Suppressor macrophage treated with lipopolysaccharide for 4 hours (primary cell): ENCODE results near the gene SMIM8.

Source experiments
- DNase-seq: peaks from one replicate; pipeline ENCODE4 v3.0.0-alpha.2; 2020

SMIM8 gene

GRCh38 chr6:87336367-87336766 is 14.0 kb downstream of the SMIM8 start:
- DNase-seq, result no peak

GRCh38 chr6:87340230-87340629 is 17.8 kb downstream of the SMIM8 start:
- DNase-seq, result no peak

GRCh38 chr6:87341158-87341557 is 18.8 kb downstream of the SMIM8 start:
- no peak for DNase-seq

GRCh38 chr6:87341899-87342298 is 19.5 kb downstream of the SMIM8 start:
- DNase-seq, result no peak

- no peak for DNase-seq
Measured at GRCh38 chr6:87342829-87343228, 20.4 kb downstream of the SMIM8 start.

- no peak for DNase-seq
Measured at GRCh38 chr6:87344731-87345130, 22.3 kb downstream of the SMIM8 start, which contains the start of gene C6orf163. TSS of gene C6orf163 (plus strand) at chr6:87344813. CDS start at chr6:87345100, 287 bp downstream.

- no peak for DNase-seq
Measured at GRCh38 chr6:87346700-87347099, 24.3 kb downstream of the SMIM8 start.

- no peak for DNase-seq
Measured at GRCh38 chr6:87349896-87350295, 27.5 kb downstream of the SMIM8 start.

- DNase-seq, result no peak
Measured at GRCh38 chr6:87350516-87350915, 28.1 kb downstream of the SMIM8 start.

- DNase-seq, result no peak
Measured at GRCh38 chr6:87351583-87351982, 29.2 kb downstream of the SMIM8 start.

GRCh38 chr6:87356181-87356580 is 33.8 kb downstream of the SMIM8 start:
- no peak for DNase-seq

GRCh38 chr6:87357479-87358196 is 35.2 kb downstream of the SMIM8 start:
- no peak for DNase-seq

- no peak for DNase-seq
Measured at GRCh38 chr6:87364602-87365252, 42.3 kb downstream of the SMIM8 start.

- DNase-seq, result no peak
Measured at GRCh38 chr6:87366072-87366827, 43.9 kb downstream of the SMIM8 start.

GRCh38 chr6:87366899-87367298 is 44.5 kb downstream of the SMIM8 start:
- DNase-seq, result no peak

GRCh38 chr6:87373377-87373776 is 51.0 kb downstream of the SMIM8 start:
- no peak for DNase-seq

- DNase-seq, result no peak
Measured at GRCh38 chr6:87375315-87375714, 52.9 kb downstream of the SMIM8 start.

GRCh38 chr6:87376643-87377042 is 54.3 kb downstream of the SMIM8 start:
- DNase-seq, result no peak

GRCh38 chr6:87378947-87379346 is 56.6 kb downstream of the SMIM8 start:
- peak; percentile 31 for DNase-seq

GRCh38 chr6:87382861-87383260 is 60.5 kb downstream of the SMIM8 start:
- DNase-seq, result no peak

GRCh38 chr6:87384038-87384437 is 61.6 kb downstream of the SMIM8 start:
- no peak for DNase-seq

GRCh38 chr6:87384449-87384848 is 62.1 kb downstream of the SMIM8 start:
- DNase-seq, result no peak

GRCh38 chr6:87391334-87391733 is 68.9 kb downstream of the SMIM8 start:
- no peak for DNase-seq
